Activated T-helper 2 cell treated with anti-CD3 and anti-CD28 coated beads, Interferon-gamma antibody, Interleukin-2, Interleukin-4, amounts not matched to agents 10 μg/mL and 5 μg/mL and 100 μg/mL, durations not matched to agents 14 hours and 24 hours and 36 hours (primary cell): ENCODE results near the gene LHX2. TPM values are rescaled to one million over a fixed set of nuclear protein-coding genes. Genes with fewer than 3 reads are reported as not detected.

Experiments used
- DNase-seq: peaks from one replicate; pipeline ENCODE4 v3.0.0; 2021; ENCODE audit warnings: low spot score
- H3K27ac Mint-ChIP-seq: one replicate; pipeline ENCODE4 v1.8.0; 2021; ENCODE audit warnings: mixed read lengths
- H3K27me3 Mint-ChIP-seq: one replicate; pipeline ENCODE4 v1.8.0; 2021; ENCODE audit warnings: low read depth, mixed read lengths
- H3K36me3 Mint-ChIP-seq: one replicate; pipeline ENCODE4 v1.8.0; 2021; ENCODE audit warnings: low read depth, mixed read lengths
- H3K4me1 Mint-ChIP-seq: one replicate; pipeline ENCODE4 v1.8.0; 2021; ENCODE audit warnings: low read depth, mixed read lengths
- H3K4me3 Mint-ChIP-seq: one replicate; pipeline ENCODE4 v1.8.0; 2021; ENCODE audit warnings: low read depth, mild to moderate bottlenecking, moderate library complexity, mixed read lengths
- H3K9me3 Mint-ChIP-seq: one replicate; pipeline ENCODE4 v1.8.0; 2021; ENCODE audit warnings: mixed read lengths
- intact Hi-C: fragments of 100-400 bp; cut with micrococcal nuclease; formaldehyde crosslinking; loops from one replicate; pipeline ENCODE4 v1.15.1; 2023
- total RNA-seq: library from RNA; stranded (reverse); gene quantifications from 2 replicates; pipeline ENCODE4 v1.2.3, GENCODE V29; 2022

The LHX2 gene
- total RNA-seq, 1 donor from 2014 or later, result not detected

DNA sequence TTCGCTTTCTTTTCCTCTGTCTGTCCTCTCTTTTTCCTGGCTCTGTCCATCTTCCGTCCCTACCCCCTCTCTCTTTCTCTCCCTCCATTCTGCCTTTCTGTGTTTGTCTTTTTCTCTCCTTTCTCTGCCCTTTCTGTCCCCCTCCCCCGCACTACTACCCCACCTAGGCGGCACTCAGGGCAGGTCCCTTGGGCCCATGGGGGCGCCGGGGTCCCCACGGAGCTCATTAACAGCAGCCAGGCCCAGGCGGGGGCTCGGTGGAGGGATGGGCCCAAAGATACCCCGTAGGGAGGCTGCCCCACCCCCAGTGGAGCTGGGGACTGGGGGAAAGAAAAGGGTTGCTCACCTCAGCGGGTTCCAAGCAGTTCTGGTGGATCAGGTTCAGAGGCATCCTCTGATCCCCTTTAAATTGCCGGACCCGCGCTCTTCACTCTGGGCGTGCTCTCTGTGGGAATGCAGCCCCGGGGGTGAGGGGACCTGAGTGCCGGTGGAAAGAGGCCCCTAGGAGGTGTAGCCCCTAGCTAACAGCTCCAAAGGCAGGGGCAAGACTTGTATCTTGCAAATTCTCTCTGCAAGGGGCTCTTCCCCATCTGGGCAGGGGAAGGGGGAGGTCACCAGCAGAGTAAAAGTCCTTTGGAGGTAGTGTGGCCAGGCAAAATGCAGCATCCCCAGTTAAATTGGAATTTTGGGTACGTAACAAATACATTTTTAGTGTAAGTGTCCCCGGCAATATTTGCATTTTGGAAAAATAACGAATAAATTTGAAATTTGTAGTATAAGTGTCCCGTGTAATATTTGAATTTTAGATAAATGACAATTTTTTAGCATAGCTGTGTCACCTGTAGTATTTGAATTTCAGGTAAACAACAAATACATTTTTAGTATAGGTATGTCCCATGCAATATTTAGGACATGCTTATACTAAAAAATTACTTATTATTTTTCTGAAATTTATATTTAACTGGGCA lies 7.4 kb downstream of the LHX2 start:
- peaks cover 3% of the 10 kb centered on the region for H3K4me1 Mint-ChIP-seq
- H3K27me3 Mint-ChIP-seq, result peaks cover 79% of the 10 kb centered on the region
- intact Hi-C loops, result loop anchor here (2.0 kb wide), 1 partner anchor 14 kb away; no protein-coding TSS in a partner anchor
- H3K36me3 Mint-ChIP-seq, result no peaks in the 10 kb centered on the region
- no peak overlapping the region for H3K4me3 Mint-ChIP-seq
- H3K27ac Mint-ChIP-seq, result no peak overlapping the region
- no peak for DNase-seq
- H3K9me3 Mint-ChIP-seq, result no peaks in the 10 kb centered on the region

DNA sequence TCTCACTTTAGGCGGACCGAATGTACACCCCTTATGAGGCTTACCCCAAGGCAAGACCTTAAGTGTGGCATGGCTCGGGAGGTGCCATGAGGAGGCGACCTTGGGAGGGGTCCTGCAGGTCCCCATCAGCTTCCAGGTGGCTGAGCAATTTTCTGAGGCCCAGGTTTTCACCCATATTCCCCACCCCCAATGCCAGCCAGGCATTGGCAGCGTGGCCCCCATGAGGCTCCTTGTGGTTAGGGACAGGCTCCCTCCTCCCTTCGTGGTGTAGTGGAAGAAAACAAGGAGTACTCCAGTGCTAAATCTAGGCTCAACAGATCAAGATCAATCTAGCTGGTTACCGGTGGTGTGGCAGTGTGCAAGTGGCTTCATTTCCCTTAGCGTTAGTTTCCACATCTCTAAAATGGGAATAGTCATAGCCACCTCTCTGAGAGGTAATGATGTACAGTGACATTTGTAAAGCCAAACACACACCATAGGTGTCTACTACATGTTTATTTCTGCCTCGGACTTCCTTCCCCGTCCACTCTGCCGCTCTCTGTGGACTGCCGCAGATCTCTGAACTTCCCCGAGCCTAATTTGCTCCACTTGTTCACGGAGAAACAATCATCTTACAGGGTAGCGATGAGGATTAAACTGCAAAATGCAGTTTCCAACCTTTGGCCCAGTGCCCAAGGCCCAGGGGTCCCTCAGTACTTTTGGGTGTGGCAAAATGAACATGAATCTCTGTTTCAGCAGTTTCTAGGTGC lies 8.4 kb downstream of the LHX2 start:
- Mint-ChIP-seq H3K27ac (no peak overlapping the region), H3K27me3 (peaks cover 79% of the 10 kb centered on the region), H3K36me3 (no peaks in the 10 kb centered on the region), H3K9me3 (no peaks in the 10 kb centered on the region), H3K4me3 (no peak overlapping the region), H3K4me1 (peaks cover 3% of the 10 kb centered on the region)
- intact Hi-C loops, result loop anchor here (2.0 kb wide), 1 partner anchor 15 kb away; no protein-coding TSS in a partner anchor
- no peak for DNase-seq

DNA sequence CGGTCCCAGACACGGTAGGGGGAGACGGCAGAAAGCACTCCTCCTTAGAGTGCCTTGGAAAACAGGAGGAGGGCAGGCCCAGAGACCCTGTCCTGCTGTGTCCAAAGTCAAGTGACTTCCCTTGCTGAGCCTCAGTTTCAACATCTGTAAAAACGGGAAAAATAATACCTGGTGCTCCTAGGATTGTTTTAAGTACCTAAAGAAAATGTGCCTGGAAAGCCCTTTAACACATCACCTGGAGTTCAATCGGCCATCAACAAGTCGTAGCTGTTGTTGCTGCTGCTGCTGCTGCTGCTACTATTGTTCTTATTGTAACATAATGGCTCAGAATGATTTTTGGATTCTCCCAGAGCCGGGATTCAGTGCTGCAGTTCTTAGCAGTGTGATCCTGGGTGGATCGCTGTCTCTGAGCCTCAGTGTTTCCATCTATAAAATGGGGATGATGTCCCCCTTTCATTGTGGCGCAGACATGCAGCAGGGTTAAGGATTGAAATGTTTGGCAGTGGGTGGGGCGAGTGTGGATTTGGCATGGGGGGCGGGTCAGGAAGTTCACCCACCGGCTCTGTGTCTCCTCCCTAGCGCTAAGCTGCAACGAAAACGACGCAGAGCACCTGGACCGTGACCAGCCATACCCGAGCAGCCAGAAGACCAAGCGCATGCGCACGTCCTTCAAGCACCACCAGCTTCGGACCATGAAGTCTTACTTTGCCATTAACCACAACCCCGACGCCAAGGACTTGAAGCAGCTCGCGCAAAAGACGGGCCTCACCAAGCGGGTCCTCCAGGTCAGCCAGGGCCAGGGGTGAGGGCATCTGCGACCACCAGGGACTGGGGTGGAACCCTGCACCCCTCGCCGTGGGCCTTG lies 9.2 kb downstream of the LHX2 start:
- intact Hi-C loops, result no loop called here
- H3K27me3 Mint-ChIP-seq, result peaks cover 73% of the 10 kb centered on the region
- no peak overlapping the region for H3K27ac Mint-ChIP-seq
- DNase-seq, result no peak
- no peaks in the 10 kb centered on the region for H3K36me3 Mint-ChIP-seq
- no peaks in the 10 kb centered on the region for H3K9me3 Mint-ChIP-seq
- no peak overlapping the region for H3K4me3 Mint-ChIP-seq
- H3K4me1 Mint-ChIP-seq, result peaks cover 3% of the 10 kb centered on the region

DNA sequence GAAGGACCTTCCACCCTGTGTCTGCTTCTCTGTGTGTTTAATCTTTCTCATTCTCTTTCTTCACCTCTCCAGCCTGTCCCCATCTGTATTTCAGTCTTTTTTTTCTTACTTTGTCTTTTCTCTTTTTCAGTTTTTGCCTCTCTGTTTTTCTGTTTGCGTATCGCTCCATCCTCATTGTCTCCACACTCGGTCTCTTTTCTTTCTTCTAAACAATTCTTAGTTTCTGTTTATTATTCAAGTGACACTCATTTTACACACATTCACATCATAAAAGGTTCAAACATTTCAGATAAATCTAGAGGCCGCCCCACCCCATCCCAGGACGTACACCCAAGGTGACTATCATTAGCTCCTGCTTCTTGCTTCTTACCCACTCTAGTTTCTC lies 9.8 kb downstream of the LHX2 start:
- DNase-seq, result no peak
- H3K4me1 Mint-ChIP-seq, result peaks cover 3% of the 10 kb centered on the region
- no peak overlapping the region for H3K27ac Mint-ChIP-seq
- H3K4me3 Mint-ChIP-seq, result no peak overlapping the region
- no peaks in the 10 kb centered on the region for H3K36me3 Mint-ChIP-seq
- no peaks in the 10 kb centered on the region for H3K9me3 Mint-ChIP-seq
- intact Hi-C loops, result no loop called here
- peaks cover 72% of the 10 kb centered on the region for H3K27me3 Mint-ChIP-seq

DNA sequence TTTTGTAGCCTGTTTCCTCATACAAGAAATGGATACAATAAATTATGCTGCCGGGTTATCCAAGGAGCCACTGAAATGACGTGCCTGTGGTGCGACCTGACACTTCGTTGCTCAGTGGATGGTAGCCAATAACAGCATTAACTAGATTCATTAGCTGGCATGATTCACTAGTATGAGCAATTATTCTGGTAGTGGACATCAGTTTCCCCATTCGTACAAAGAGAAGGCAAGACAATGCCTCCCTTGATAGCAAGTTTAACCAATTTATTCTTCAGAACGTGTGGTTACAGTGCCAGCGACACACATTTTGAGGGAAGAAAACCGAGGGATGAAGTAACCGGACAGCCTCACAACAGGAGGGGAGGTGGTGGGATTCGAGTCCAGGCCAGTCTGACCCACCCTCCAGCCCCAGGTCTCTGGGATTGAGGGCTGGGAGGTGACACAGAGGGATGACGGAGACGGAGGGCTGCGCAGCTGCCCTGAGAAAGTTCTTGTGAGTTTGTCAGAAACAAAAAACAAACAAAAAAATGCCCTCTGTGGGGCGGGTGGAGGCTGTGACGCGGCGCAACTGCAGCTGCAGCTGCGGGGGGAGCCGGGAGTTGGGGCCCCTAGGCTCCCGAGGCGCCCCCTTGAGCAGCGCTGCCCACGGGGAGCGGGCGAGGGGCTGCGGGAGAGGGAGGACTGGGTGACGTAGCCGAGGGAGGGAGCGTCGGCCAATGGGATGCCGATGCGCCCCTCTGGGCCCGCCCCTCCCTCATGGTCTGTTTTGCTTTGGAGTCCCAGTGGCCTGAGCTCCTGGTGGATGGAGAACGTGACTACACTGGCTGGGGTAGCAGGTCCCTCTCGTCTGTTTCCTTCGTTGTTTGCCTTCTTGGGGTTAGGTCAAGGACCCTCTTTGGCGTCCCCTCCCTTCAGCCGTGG lies 10.9 kb downstream of the LHX2 start:
- no peak for DNase-seq
- H3K4me1 Mint-ChIP-seq, result peaks cover 2% of the 10 kb centered on the region
- no peak overlapping the region for H3K27ac Mint-ChIP-seq
- H3K9me3 Mint-ChIP-seq, result no peaks in the 10 kb centered on the region
- intact Hi-C loops, result no loop called here
- no peaks in the 10 kb centered on the region for H3K36me3 Mint-ChIP-seq
- no peak overlapping the region for H3K4me3 Mint-ChIP-seq
- peaks cover 64% of the 10 kb centered on the region for H3K27me3 Mint-ChIP-seq

DNA sequence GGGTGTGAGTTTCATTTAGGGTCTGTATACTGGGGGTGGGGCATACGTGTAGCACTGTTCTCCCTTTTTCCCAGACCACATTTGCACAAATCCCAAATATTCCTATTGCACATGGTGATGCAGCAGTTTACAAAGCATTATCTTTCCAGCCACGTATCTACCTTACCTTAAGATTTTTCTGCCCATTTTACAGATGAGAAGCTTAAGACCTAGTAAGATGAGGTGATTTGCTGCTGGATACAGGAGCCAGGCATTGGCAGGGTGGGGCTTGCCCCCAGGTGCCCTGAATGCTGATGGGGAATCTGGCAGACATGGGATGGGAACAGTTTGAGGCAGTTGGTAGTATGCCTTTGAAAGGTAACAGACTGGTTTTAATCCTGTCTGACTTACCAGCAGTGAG lies 12.5 kb downstream of the LHX2 start:
- Mint-ChIP-seq H3K27me3 (peaks cover 65% of the 10 kb centered on the region), H3K9me3 (no peaks in the 10 kb centered on the region), H3K4me1 (peaks cover 2% of the 10 kb centered on the region), H3K36me3 (no peaks in the 10 kb centered on the region), H3K27ac (no peak overlapping the region), H3K4me3 (no peak overlapping the region)
- DNase-seq, result no peak
- intact Hi-C loops, result no loop called here

DNA sequence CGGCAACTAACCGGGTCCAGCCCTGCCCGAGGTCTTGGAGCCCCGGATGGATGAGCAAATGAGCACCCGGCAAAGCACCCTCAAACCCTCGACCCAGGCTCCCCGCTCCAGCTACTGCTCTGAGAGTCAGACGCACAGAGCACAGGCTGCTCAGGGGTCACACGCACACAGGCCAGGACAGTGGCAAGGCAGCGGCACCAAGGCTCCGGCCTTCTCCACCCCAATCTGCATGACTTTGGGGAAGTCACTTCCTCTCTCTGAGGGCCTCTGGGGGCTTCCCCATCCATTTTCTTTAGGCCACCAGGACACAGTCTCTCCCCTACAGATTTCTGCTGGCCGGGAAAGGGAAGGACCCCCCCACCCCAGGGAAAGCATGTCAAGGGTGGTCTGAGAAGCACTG lies 18.0 kb downstream of the LHX2 start:
- Mint-ChIP-seq H3K36me3 (no peaks in the 10 kb centered on the region), H3K9me3 (no peaks in the 10 kb centered on the region), H3K4me3 (no peak overlapping the region), H3K27ac (no peak overlapping the region), H3K4me1 (no peaks in the 10 kb centered on the region), H3K27me3 (peaks cover 47% of the 10 kb centered on the region)
- intact Hi-C loops, result no loop called here
- DNase-seq, result no peak

DNA sequence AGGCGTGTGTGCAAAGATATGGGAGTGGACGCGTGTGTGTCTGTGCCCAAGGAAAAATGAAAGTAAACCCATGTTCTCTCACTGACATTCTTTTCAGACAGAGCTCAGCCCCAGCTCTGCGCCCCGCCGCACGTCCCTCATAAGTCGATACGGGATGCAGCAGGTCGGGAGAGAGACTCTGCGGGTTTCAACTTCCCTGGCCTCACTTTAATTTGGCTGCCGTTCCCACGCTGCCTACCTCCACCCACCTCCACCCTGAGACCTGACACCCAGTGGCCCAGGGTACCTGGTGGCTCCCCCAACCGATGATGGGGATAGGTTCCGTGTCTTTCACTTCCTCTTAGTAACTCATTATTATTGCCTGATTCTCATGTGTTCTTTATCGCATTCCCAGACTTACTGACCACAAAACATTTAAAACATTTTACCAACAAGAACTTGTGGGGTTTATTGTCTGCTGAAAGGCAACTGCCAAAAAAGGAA lies 19.4 kb downstream of the LHX2 start:
- Mint-ChIP-seq H3K27ac (no peak overlapping the region), H3K9me3 (no peaks in the 10 kb centered on the region), H3K36me3 (no peaks in the 10 kb centered on the region), H3K27me3 (peaks cover 54% of the 10 kb centered on the region), H3K4me1 (no peaks in the 10 kb centered on the region), H3K4me3 (no peak overlapping the region)
- no peak for DNase-seq
- intact Hi-C loops, result no loop called here

DNA sequence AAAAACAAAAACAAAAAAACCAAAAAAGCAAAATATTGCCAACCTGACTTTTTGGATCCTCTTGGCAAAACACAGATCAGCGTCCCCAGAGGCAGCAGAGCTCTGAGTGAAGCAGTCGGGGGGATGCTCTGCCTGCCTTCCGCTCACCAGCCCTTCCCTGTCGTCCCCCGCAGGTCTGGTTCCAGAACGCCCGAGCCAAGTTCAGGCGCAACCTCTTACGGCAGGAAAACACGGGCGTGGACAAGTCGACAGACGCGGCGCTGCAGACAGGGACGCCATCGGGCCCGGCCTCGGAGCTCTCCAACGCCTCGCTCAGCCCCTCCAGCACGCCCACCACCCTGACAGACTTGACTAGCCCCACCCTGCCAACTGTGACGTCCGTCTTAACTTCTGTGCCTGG lies 20.7 kb downstream of the LHX2 start:
- DNase-seq, result no peak
- peaks cover 53% of the 10 kb centered on the region for H3K27me3 Mint-ChIP-seq
- no peaks in the 10 kb centered on the region for H3K4me1 Mint-ChIP-seq
- no peaks in the 10 kb centered on the region for H3K36me3 Mint-ChIP-seq
- H3K9me3 Mint-ChIP-seq, result no peaks in the 10 kb centered on the region
- H3K27ac Mint-ChIP-seq, result no peak overlapping the region
- intact Hi-C loops, result no loop called here
- H3K4me3 Mint-ChIP-seq, result no peak overlapping the region

DNA sequence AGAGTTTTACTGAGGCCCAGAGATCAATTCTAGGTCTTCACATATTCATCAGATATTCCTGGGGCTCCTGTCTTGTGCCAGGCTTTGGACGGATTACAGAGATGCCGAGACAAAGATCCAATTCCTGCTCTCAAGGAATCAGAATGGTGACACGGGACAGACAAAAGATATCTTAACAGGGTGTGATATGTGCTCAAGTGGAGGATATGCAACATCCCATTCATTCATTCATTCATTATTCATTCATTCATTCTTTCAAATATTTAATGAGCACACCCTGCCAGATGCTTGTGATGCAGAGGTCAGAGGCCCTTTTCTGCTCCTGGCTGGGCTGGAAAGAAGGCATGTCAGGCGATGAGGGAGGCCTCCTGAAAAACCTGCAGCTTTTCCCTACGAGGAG lies 21.8 kb downstream of the LHX2 start:
- Mint-ChIP-seq H3K36me3 (no peaks in the 10 kb centered on the region), H3K27me3 (peaks cover 56% of the 10 kb centered on the region), H3K27ac (no peak overlapping the region), H3K9me3 (no peaks in the 10 kb centered on the region), H3K4me3 (no peak overlapping the region), H3K4me1 (no peaks in the 10 kb centered on the region)
- intact Hi-C loops, result no loop called here
- DNase-seq, result no peak

DNA sequence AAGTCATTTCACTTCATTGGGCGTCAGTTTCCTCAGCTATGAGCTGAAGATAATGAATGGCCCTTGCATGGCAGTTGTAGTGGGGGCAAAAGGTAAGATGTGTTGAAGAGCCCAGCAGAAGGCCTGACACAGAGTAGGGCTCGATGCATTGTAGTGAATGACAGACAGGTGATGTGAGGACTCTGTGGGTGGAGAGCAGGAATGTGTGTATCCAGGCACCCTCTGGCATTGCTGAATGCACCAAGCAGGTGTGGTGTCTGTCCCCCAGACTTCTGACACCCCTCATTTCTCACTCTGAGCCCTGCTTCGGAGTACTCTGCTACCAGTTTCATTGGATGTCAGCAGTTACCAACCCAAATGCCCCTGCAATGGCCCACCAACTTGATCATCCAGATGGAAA lies 22.4 kb downstream of the LHX2 start:
- peaks cover 58% of the 10 kb centered on the region for H3K27me3 Mint-ChIP-seq

More for the DNA sequence above, 22.4 kb downstream of the LHX2 start:
- no peak for DNase-seq
- no peaks in the 10 kb centered on the region for H3K36me3 Mint-ChIP-seq
- intact Hi-C loops, result no loop called here
- H3K27ac Mint-ChIP-seq, result no peak overlapping the region
- no peak overlapping the region for H3K4me3 Mint-ChIP-seq
- no peaks in the 10 kb centered on the region for H3K4me1 Mint-ChIP-seq
- H3K9me3 Mint-ChIP-seq, result no peaks in the 10 kb centered on the region
